Epithelial cell of esophagus (primary cell): ENCODE results near the gene C15orf61.

ENCODE experiments used
- DNase-seq: peaks from one replicate; pipeline ENCODE4 v3.0.0; 2010; ENCODE audit warnings: low read depth
- H3K4me3 ChIP-seq: 2 replicates; pipeline ENCODE4 v1.5.1; 2011; ENCODE audit warnings: mild to moderate bottlenecking, low read length, control low read depth
- TF ChIP-seq, protein P1 (sequence below): IDR thresholded peaks from 2 replicates; pipeline ENCODE4 v1.5.1; 2011; ENCODE audit warnings: low read depth, mild to moderate bottlenecking, low read length, control low read depth, inconsistent platforms; ENCODE audit not compliant: insufficient read depth; ENCODE audit errors: missing control alignments

C15orf61 gene

DNA sequence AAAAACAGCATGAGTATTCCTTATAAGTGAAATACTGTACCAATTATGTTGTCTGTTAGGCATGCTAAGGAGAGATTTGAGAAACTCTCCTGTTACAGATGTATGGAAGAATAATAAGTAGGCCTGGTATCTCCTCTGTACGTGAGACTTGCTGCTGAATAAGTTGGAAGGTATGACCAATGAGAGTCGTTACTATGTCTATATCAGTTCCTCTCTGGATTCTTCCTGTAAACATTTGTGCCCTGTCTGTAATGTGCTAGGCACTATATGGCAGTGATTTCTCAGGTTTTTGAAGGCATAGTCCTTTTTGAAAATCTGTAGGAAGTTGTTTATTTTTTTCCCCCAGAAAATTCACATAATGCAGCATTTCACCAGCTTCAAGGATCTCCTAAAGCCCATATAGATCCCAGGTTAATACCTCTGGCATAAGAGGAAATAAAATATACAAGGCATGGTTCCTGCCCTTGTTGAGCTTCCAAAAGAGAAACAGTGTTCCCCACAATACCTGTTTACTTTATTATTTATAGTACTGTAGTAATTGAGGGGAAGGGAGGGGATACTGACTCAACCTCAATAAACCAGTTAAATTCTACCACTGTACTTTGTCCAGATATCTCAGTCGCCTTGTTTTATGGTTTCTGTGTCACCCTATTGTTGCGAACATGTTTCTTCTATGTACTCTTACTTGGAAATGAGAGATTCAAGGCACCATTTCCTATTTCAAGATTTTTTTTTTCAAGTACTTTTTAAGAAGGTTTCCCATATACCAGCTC, 50.1 kb downstream of the C15orf61 start:
- H3K4me3 ChIP-seq: no peak overlapping the region
- TF ChIP-seq, protein P1, sequence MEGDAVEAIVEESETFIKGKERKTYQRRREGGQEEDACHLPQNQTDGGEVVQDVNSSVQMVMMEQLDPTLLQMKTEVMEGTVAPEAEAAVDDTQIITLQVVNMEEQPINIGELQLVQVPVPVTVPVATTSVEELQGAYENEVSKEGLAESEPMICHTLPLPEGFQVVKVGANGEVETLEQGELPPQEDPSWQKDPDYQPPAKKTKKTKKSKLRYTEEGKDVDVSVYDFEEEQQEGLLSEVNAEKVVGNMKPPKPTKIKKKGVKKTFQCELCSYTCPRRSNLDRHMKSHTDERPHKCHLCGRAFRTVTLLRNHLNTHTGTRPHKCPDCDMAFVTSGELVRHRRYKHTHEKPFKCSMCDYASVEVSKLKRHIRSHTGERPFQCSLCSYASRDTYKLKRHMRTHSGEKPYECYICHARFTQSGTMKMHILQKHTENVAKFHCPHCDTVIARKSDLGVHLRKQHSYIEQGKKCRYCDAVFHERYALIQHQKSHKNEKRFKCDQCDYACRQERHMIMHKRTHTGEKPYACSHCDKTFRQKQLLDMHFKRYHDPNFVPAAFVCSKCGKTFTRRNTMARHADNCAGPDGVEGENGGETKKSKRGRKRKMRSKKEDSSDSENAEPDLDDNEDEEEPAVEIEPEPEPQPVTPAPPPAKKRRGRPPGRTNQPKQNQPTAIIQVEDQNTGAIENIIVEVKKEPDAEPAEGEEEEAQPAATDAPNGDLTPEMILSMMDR: no peak

GRCh38 chr15:67571648-67572415, 50.9 kb downstream of the C15orf61 start:
- H3K4me3 ChIP-seq: no peak overlapping the region
- TF ChIP-seq, protein P1: no peak
- DNase-seq: no peak

More for the DNA sequence above, 50.1 kb downstream of the C15orf61 start:
- DNase-seq: no peak

DNA sequence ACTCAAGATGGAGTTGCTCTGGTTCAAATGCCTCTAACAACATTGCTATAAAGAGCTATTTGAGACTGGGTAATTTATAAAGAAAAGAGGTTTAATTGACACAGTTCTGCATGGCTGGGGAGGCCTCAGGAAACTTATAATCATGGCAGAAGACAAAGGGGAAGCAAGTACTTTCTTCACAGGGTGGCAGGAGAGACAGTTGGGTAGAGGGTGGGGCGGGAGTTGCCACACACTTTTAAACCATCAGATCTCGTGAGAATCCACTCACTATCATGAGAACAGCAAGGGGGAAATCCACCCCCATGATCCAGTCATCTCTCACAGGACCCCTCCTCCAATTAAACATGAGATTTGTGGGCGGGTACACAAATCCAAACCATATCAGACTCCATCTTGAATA, 52.3 kb downstream of the C15orf61 start:
- DNase-seq: no peak
- TF ChIP-seq, protein P1: no peak

GRCh38 chr15:67575039-67575502, 54.1 kb downstream of the C15orf61 start:
- DNase-seq: no peak
- TF ChIP-seq, protein P1: no peak
- H3K4me3 ChIP-seq: no peak overlapping the region

More for the DNA sequence above, 52.3 kb downstream of the C15orf61 start:
- H3K4me3 ChIP-seq: no peak overlapping the region

- H3K4me3 ChIP-seq: no peak overlapping the region
- DNase-seq: no peak
- TF ChIP-seq, protein P1: no peak
These were observed 57.2 kb downstream of the C15orf61 start for GRCh38 chr15:67578020-67578600.

DNA sequence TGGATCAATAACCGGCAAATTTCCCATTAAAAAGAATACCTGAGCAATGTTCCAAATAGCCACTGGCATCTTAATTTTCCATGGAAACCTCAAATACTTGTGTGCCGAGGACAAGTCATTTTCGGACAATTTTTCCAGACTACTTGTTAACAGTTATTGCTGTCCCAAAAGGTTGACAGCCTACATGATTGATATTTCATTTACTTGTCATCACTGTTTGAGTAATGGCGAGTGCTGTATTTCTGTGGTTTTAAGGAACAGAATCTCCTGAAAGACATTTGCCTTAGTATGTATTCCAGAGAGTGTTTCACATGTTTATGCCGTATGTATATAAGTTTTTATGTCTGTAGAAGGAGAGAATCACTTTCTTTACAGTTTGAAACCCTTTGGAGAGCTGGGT, 58.2 kb downstream of the C15orf61 start:
- H3K4me3 ChIP-seq: no peak overlapping the region
- TF ChIP-seq, protein P1: no peak

More for the DNA sequence above, 58.2 kb downstream of the C15orf61 start:
- DNase-seq: no peak
